Measurements from ENCODE around the gene PACRG. TPM values are rescaled to one million over a fixed set of nuclear protein-coding genes. Genes with fewer than 3 reads are reported as not detected.

Gene PACRG
- polyA plus RNA-seq, 1 of the 3 experiments (the other 2 are of a cell fraction) = 0.56 TPM

DNA sequence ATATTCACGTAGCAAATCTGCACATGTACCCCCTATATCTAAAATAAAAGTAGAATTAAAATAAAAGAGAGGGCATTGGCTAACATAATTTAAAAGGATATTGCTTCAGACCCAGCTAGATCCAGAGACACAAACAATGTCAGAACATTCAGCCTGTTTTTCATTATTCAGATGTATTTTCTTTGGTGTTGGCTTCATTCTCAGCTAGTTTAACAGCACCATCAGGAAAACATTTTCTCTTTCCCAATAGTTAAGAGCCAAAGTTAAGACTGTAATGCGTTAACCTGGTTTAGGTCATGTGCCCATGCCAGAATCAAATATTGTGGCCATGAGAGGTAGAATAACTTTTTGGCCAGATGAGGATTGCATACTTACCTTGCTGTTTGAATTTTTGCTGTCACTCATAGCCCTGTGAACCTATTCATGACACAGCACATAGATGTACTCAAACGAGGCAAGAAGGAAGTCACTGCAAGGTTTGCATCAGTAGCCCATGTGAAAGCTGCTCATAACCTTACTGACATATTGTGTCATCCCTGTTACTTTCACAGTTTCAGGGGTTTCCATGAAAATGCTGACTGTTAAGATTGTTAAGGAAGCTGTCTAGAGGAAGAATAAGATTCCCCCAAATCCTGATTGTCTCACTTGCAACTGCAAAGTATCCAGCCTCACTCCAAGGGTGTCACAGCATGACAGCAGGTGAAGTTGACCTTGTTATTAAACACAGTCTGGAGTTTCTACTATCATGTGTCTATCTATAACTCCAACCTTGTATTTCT, 233.1 kb downstream of the PACRG start:
- ChIA-PET POLR2A (no interaction called here), CTCF (no interaction called here)
- H3K4me2 ChIP-seq = no peak overlapping the region
- DNase-seq = no peak
- no peak overlapping the region for H3K27ac ChIP-seq (ENCODE audit: low read depth in 2 of 2, low read length in 1 of 2)
- no peaks in the 10 kb centered on the region for H3K27me3 ChIP-seq (ENCODE audit: insufficient read depth)
- H4K20me1 ChIP-seq (ENCODE audit: insufficient read depth) = no peaks in the 10 kb centered on the region
- WGBS (ENCODE audit: low lambda C conversion rate) = 71% methylated on average over 3 of the region's 3 CpGs
- H3K9ac ChIP-seq = no peak overlapping the region
- TF ChIP-seq FOSL2 (IDR thresholded peaks at IDR 0.05; ENCODE audit: borderline replicate concordance, low read depth) = no peak
- no peak for TF ChIP-seq GABPA (IDR thresholded peaks at IDR 0.05; ENCODE audit: low read depth)
- TF ChIP-seq, protein P1, sequence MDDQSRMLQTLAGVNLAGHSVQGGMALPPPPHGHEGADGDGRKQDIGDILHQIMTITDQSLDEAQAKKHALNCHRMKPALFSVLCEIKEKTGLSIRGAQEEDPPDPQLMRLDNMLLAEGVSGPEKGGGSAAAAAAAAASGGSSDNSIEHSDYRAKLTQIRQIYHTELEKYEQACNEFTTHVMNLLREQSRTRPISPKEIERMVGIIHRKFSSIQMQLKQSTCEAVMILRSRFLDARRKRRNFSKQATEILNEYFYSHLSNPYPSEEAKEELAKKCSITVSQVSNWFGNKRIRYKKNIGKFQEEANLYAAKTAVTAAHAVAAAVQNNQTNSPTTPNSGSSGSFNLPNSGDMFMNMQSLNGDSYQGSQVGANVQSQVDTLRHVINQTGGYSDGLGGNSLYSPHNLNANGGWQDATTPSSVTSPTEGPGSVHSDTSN (IDR thresholded peaks at IDR 0.05) = no peak
- no peak for TF ChIP-seq CHD2 (IDR thresholded peaks at IDR 0.05; ENCODE audit: low read length, partially characterized antibody)
- TF ChIP-seq, protein P2, sequence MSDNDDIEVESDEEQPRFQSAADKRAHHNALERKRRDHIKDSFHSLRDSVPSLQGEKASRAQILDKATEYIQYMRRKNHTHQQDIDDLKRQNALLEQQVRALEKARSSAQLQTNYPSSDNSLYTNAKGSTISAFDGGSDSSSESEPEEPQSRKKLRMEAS (IDR thresholded peaks at IDR 0.05; ENCODE audit: low read depth) = no peak
- TF ChIP-seq, protein P3, sequence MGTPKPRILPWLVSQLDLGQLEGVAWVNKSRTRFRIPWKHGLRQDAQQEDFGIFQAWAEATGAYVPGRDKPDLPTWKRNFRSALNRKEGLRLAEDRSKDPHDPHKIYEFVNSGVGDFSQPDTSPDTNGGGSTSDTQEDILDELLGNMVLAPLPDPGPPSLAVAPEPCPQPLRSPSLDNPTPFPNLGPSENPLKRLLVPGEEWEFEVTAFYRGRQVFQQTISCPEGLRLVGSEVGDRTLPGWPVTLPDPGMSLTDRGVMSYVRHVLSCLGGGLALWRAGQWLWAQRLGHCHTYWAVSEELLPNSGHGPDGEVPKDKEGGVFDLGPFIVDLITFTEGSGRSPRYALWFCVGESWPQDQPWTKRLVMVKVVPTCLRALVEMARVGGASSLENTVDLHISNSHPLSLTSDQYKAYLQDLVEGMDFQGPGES (IDR thresholded peaks at IDR 0.05; ENCODE audit: low read depth, low read length) = no peak
- no peak for TF ChIP-seq RXRA (IDR thresholded peaks at IDR 0.05; ENCODE audit: borderline replicate concordance, low read depth)
- no peaks in the 10 kb centered on the region for H3K36me3 ChIP-seq (replicated peaks in 1 of 2; ENCODE audit: control insufficient read depth in 1 of 2, insufficient read depth in 2 of 2, low read length in 1 of 2)
- peaks cover 2 to 12% of the 10 kb centered on the region in 2 experiments; a peak in 2 of 4 replicates for H3K4me1 ChIP-seq (ENCODE audit: control insufficient read depth in 1 of 2, insufficient read depth in 2 of 2, low read depth in 1 of 2, low read length in 1 of 2)
- peaks cover 12% of the 10 kb centered on the region for H3F3A ChIP-seq (replicated peaks; ENCODE audit: insufficient read depth)
- H3K4me3 ChIP-seq (ENCODE audit: low read depth in 2 of 2, low read length in 1 of 2) = no peak overlapping the region
- H3K9me3 ChIP-seq = no peaks in the 10 kb centered on the region
- no peaks in the 10 kb centered on the region for H3K79me2 ChIP-seq (ENCODE audit: insufficient read depth)
- H2AFZ ChIP-seq (ENCODE audit: low read depth) = no peak overlapping the region
- H3K9me2 ChIP-seq = no peaks in the 10 kb centered on the region

DNA sequence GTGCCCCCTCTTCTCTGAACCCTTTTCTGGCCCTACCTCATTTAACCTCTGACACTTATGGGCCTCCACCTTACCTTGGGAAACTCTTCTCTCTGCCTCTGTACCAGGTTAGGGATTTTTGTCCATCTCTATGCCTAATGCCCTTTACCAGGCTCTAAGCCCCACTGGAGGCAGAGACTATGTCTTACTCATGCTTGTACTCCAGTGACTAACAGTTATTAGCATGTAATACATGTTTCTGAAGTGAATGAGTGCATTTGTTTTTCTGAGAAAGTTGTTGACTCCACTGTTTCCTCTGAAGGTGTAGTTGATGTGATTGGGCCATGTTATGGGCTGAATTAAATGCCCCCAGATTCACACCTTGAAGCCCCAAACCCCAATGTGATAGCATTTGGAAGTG, 234.3 kb downstream of the PACRG start:
- Histone ChIP-seq H3K4me2 (no peak overlapping the region), H2AFZ (ENCODE audit: low read depth) (no peak overlapping the region), H3K4me1 (ENCODE audit: control insufficient read depth in 1 of 2, insufficient read depth in 2 of 2, low read depth in 1 of 2, low read length in 1 of 2) (peaks cover 2 to 12% of the 10 kb centered on the region in 2 experiments; a peak in 2 of 4 replicates), H3K9me2 (no peaks in the 10 kb centered on the region), H3K79me2 (ENCODE audit: insufficient read depth) (no peaks in the 10 kb centered on the region), H4K20me1 (ENCODE audit: insufficient read depth) (no peaks in the 10 kb centered on the region), H3K9ac (no peak overlapping the region), H3K4me3 (ENCODE audit: low read depth in 2 of 2, low read length in 1 of 2) (no peak overlapping the region), H3K9me3 (no peaks in the 10 kb centered on the region), H3F3A (replicated peaks; ENCODE audit: insufficient read depth) (peaks cover 12% of the 10 kb centered on the region), H3K36me3 (replicated peaks in 1 of 2; ENCODE audit: control insufficient read depth in 1 of 2, insufficient read depth in 2 of 2, low read length in 1 of 2) (no peaks in the 10 kb centered on the region), H3K27me3 (ENCODE audit: insufficient read depth) (no peaks in the 10 kb centered on the region), H3K27ac (ENCODE audit: low read depth in 2 of 2, low read length in 1 of 2) (no peak overlapping the region)
- TF ChIP-seq POLR2AphosphoS5 (IDR thresholded peaks at IDR 0.05; ENCODE audit: low read depth, low read length) = no peak
- TF ChIP-seq NRF1 (IDR thresholded peaks at IDR 0.05; ENCODE audit: low read depth, low read length) = no peak
- TF ChIP-seq NFIC (IDR thresholded peaks at IDR 0.05; ENCODE audit: borderline replicate concordance) = no peak
- TF ChIP-seq SIN3A (IDR thresholded peaks at IDR 0.05; ENCODE audit: borderline replicate concordance, low read depth, low read length) = no peak
- TF ChIP-seq, protein P4, sequence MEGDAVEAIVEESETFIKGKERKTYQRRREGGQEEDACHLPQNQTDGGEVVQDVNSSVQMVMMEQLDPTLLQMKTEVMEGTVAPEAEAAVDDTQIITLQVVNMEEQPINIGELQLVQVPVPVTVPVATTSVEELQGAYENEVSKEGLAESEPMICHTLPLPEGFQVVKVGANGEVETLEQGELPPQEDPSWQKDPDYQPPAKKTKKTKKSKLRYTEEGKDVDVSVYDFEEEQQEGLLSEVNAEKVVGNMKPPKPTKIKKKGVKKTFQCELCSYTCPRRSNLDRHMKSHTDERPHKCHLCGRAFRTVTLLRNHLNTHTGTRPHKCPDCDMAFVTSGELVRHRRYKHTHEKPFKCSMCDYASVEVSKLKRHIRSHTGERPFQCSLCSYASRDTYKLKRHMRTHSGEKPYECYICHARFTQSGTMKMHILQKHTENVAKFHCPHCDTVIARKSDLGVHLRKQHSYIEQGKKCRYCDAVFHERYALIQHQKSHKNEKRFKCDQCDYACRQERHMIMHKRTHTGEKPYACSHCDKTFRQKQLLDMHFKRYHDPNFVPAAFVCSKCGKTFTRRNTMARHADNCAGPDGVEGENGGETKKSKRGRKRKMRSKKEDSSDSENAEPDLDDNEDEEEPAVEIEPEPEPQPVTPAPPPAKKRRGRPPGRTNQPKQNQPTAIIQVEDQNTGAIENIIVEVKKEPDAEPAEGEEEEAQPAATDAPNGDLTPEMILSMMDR (IDR thresholded peaks at IDR 0.05) = no peak
- TF ChIP-seq ELF1 (IDR thresholded peaks at IDR 0.05) = no peak
- TF ChIP-seq, protein P5, sequence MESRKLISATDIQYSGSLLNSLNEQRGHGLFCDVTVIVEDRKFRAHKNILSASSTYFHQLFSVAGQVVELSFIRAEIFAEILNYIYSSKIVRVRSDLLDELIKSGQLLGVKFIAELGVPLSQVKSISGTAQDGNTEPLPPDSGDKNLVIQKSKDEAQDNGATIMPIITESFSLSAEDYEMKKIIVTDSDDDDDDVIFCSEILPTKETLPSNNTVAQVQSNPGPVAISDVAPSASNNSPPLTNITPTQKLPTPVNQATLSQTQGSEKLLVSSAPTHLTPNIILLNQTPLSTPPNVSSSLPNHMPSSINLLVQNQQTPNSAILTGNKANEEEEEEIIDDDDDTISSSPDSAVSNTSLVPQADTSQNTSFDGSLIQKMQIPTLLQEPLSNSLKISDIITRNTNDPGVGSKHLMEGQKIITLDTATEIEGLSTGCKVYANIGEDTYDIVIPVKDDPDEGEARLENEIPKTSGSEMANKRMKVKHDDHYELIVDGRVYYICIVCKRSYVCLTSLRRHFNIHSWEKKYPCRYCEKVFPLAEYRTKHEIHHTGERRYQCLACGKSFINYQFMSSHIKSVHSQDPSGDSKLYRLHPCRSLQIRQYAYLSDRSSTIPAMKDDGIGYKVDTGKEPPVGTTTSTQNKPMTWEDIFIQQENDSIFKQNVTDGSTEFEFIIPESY (IDR thresholded peaks at IDR 0.05; ENCODE audit: borderline replicate concordance, low read depth) = no peak
- TF ChIP-seq FOXM1 (IDR thresholded peaks at IDR 0.05; ENCODE audit: low read depth) = no peak
- TF ChIP-seq, protein P3 (IDR thresholded peaks at IDR 0.05; ENCODE audit: low read depth, low read length) = no peak
- TF ChIP-seq TAF1 (IDR thresholded peaks at IDR 0.05; ENCODE audit: borderline replicate concordance, low read depth, low read length) = no peak
- ChIA-PET POLR2A (no interaction called here), CTCF (interaction anchor here (0.6 kb wide), 1 partner anchor 1687 kb away, joined by 3 read pairs; no protein-coding TSS in a partner anchor)
- DNase-seq = no peak
